ENCODE measurements around the gene GHR. TPM values are rescaled to one million over a fixed set of nuclear protein-coding genes. Genes with fewer than 3 reads are reported as not detected.

The GHR gene
- total and polyA plus RNA-seq, 2 of the 8 experiments (the other 6 are each of a cell fraction or from before 2014, with no cell fraction given), result 0.15 to 0.19 TPM

DNA sequence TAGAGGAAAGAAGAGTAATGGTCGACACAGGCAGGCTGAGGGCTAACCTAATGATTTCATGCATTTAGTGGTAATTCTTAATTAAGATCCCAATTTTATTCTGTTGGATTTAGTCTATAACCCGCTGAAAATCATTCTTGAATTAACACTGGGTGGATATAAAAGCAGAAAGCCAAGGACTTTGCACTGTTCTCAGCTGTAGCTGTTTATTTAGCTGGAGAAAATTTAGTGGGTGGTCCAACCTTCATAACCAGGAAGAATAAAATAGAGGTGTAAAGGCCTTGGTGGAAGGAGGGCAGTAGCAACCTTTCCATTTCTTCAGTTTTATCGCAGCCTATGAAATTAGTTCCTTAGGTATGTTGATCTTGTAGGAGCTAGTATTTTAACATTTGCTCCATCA, 92.3 kb downstream of the GHR start:
- H3K23ac ChIP-seq (ENCODE audit: insufficient read length), result no peak overlapping the region
- H3K4me2 ChIP-seq (ENCODE audit: insufficient read depth in 1 of 2, low read depth in 2 of 2, low read length in 2 of 2), result no peak overlapping the region
- no peak overlapping the region for H3K4ac ChIP-seq (replicated peaks; ENCODE audit: insufficient read length, low read depth, low read length)
- no peak overlapping the region for H3K14ac ChIP-seq (ENCODE audit: insufficient read length)
- H3K36me3 ChIP-seq (ENCODE audit: control insufficient read depth in 2 of 4, insufficient read depth in 4 of 4, low read length in 3 of 4), result no peaks in the 10 kb centered on the region
- H2BK20ac ChIP-seq (ENCODE audit: low read length), result no peak overlapping the region
- H2BK5ac ChIP-seq (ENCODE audit: low read depth, low read length), result no peak overlapping the region
- H2BK12ac ChIP-seq (ENCODE audit: low read depth, low read length), result no peak overlapping the region
- no peaks in the 10 kb centered on the region for H4K20me1 ChIP-seq (replicated peaks in 1 of 2; ENCODE audit: control insufficient read depth in 1 of 2, insufficient read depth in 2 of 2, low read length in 2 of 2)
- no peak overlapping the region for H3K4me3 ChIP-seq (ENCODE audit: extremely low read depth in 1 of 4, insufficient read depth in 2 of 4, low read depth in 3 of 4, low read length in 4 of 4)
- DNase-seq (ENCODE audit: low read depth in 1 of 2, low spot score in 2 of 2), result no peak
- H3K9me3 ChIP-seq (ENCODE audit: insufficient read depth in 2 of 2, low read depth in 1 of 2, low read length in 1 of 2), result no peaks in the 10 kb centered on the region
- no peak for FAIRE-seq
- H3K27ac ChIP-seq (ENCODE audit: low read depth, low read length), result no peak overlapping the region
- no peaks in the 10 kb centered on the region for H3K79me1 ChIP-seq (ENCODE audit: low read depth, low read length)
- no peaks in the 10 kb centered on the region for H3K4me1 ChIP-seq (replicated peaks in 1 of 4; ENCODE audit: control insufficient read depth in 3 of 4, insufficient read depth in 4 of 4, low read length in 3 of 4)
- H3K27me3 ChIP-seq (replicated peaks in 1 of 4; ENCODE audit: control insufficient read depth in 3 of 4, extremely low read depth in 1 of 4, insufficient read depth in 3 of 4, low read length in 3 of 4), result no peaks in the 10 kb centered on the region
- H3K56ac ChIP-seq (replicated peaks; ENCODE audit: insufficient read length, low read depth, low read length), result no peak overlapping the region
- no peak overlapping the region for H4K91ac ChIP-seq (replicated peaks; ENCODE audit: insufficient read length, low read length)
- H4K8ac ChIP-seq (ENCODE audit: extremely low read depth, insufficient read depth, low read length), result no peak overlapping the region
- no peak overlapping the region for H3K9ac ChIP-seq (replicated peaks in 1 of 4; ENCODE audit: extremely low read depth in 1 of 4, low read depth in 3 of 4, low read length in 3 of 4)
- ChIA-PET POLR2A (ENCODE audit: partially characterized antibody) (no interaction called here), CTCF (ENCODE audit: partially characterized antibody) (interaction anchor here (0.6 to 3.2 kb wide), 25 partner anchors 10 to 588 kb away, joined by 3 to 21 read pairs (median 4); no protein-coding TSS in a partner anchor)
- no peak overlapping the region for H2AK5ac ChIP-seq (ENCODE audit: low read depth, low read length)
- H3K79me2 ChIP-seq (ENCODE audit: control insufficient read depth in 1 of 2, insufficient read depth in 2 of 2, low read length in 2 of 2), result no peaks in the 10 kb centered on the region
- H2BK120ac ChIP-seq (replicated peaks; ENCODE audit: low read depth, low read length), result no peak overlapping the region
- TF ChIP-seq JUN (IDR thresholded peaks at IDR 0.05; ENCODE audit: low read depth, low read length) (no peak), TBP (IDR thresholded peaks at IDR 0.05; ENCODE audit: low read depth, low read length) (no peak), BCL11A (IDR thresholded peaks at IDR 0.05; ENCODE audit: low read depth in 2 of 2, low read length in 2 of 2) (no peak), ASH2L (IDR thresholded peaks at IDR 0.05; ENCODE audit: low read length) (no peak), SRF (IDR thresholded peaks at IDR 0.05; ENCODE audit: low read depth, low read length) (no peak), SUZ12 (IDR thresholded peaks at IDR 0.05; ENCODE audit: low read length) (no peak), GTF2F1 (IDR thresholded peaks at IDR 0.05; ENCODE audit: borderline replicate concordance, low read depth, low read length) (no peak), SP1 (IDR thresholded peaks at IDR 0.05; ENCODE audit: low read depth, low read length) (no peak)
- no peak overlapping the region for H2AFZ ChIP-seq (ENCODE audit: low read length)
- 90% methylated on average over 3 of the region's 3 CpGs; no CpG with 5 or more reads in 1 of the 2 experiments for WGBS, 2 experiments (ENCODE audit: extremely low coverage in 1 of 2, insufficient coverage in 1 of 2, insufficient read length in 1 of 2, insufficient replicate concordance in 2 of 2, low coverage in 1 of 2, low lambda C conversion rate in 2 of 2, missing lambda C conversion rate in 1 of 2)
- no peak overlapping the region for H4K5ac ChIP-seq (ENCODE audit: insufficient read length, low read depth, low read length)
- no peaks in the 10 kb centered on the region for H3K23me2 ChIP-seq (ENCODE audit: low read depth, low read length)
- no peak overlapping the region for H2BK15ac ChIP-seq (ENCODE audit: low read length)
- H3K18ac ChIP-seq (ENCODE audit: extremely low read depth, low read length), result no peak overlapping the region

All from H1 (cell line).